HepG2 (cell line): ENCODE data around the gene CARHSP1. TPM values are rescaled to one million over a fixed set of nuclear protein-coding genes. Genes with fewer than 3 reads are reported as not detected.
A peak's percentile ranks its signal among the peaks of the same experiment; 100 is the strongest.

Source experiments
- ATAC-seq: fragments of 200-7000 bp; cut with Tn5 transposase; 3 replicates; pipeline ENCODE4 v1.9.1; 2020; ENCODE audit warnings: mild to moderate bottlenecking, moderate library complexity
- BruUV-seq: library from RNA; stranded (reverse); fragments of 400-500 nt; replicated peaks from 2 replicates; lab custom pipeline; 2021; lab: Mats Ljungman, UMichigan
- CTCF ChIA-PET: fragments of 300-600 bp; formaldehyde crosslinking; extraction: SDS; loops from one replicate; lab custom pipeline; 2021; ENCODE audit warnings: low total read pairs, inconsistent platforms, low intra/inter-chr PET ratio; lab: Yijun Ruan, JAX
- POLR2A ChIA-PET: fragments of 350-600 bp; sonication (Branson Sonifier 250); formaldehyde crosslinking; loops from one replicate; lab custom pipeline; 2020; ENCODE audit warnings: antibody characterized with exemption, inconsistent platforms; lab: Yijun Ruan, JAX
- DNase-seq: peaks from one replicate; pipeline ENCODE4 v3.0.0-alpha.2; 2015; ENCODE audit warnings: low spot score
- FAIRE-seq: peaks from 3 replicates; lab custom pipeline; 2011; peaks lifted over from hg19 to GRCh38; lab: Jason Lieb, UNC
- H2AFZ ChIP-seq: one replicate; pipeline ENCODE4 v1.6.1; 2011; ENCODE audit warnings: low read length, inconsistent platforms
- H3K27ac ChIP-seq: fragments of 300-600 bp; 3 replicates; pipeline ENCODE4 v1.8.0; 2011; ENCODE audit warnings: mixed run types, mild to moderate bottlenecking, mixed read lengths, low read length, inconsistent platforms; ENCODE audit not compliant: insufficient read depth; ENCODE audit errors: extremely low read length
- H3K27me3 ChIP-seq, 2 experiments: fragments of 200-600 bp in 1 of 2; 2 replicates in 1 of 2; 3 replicates in 1 of 2; pipeline versions ENCODE4 v1.6.0 to v1.8.0; 2011; ENCODE audit warnings: low read length in 2 of 2, mild to moderate bottlenecking in 2 of 2, moderate library complexity in 2 of 2, inconsistent platforms in 1 of 2; ENCODE audit not compliant: insufficient read depth in 2 of 2, control insufficient read depth in 1 of 2
- H3K36me3 ChIP-seq, 2 experiments: fragments of 200-600 bp in 1 of 2; replicated peaks in 1 of 2; 2 replicates in 1 of 2; 3 replicates in 1 of 2; pipeline versions ENCODE4 v1.5.1 to v1.8.0; 2011; ENCODE audit warnings: low read length in 2 of 2, inconsistent platforms in 1 of 2; ENCODE audit not compliant: insufficient read depth in 2 of 2, control insufficient read depth in 1 of 2
- H3K4me1 ChIP-seq: 2 replicates; pipeline ENCODE4 v1.5.1; 2012; ENCODE audit warnings: low read length, inconsistent platforms; ENCODE audit not compliant: insufficient read depth
- H3K4me2 ChIP-seq: 2 replicates; pipeline ENCODE4 v1.6.0; 2011; ENCODE audit warnings: low read depth, low read length, inconsistent platforms
- H3K4me3 ChIP-seq, 3 experiments: fragments of 200-600 bp in 1 of 3; sonication (generic), shearing (Covaris generic) in 1 of 3; replicated peaks in 1 of 3; 2 replicates each; pipeline ENCODE4 v1.5.1; 2011 to 2016; ENCODE audit warnings: low read length in 3 of 3, inconsistent platforms in 2 of 3, low read depth in 2 of 3, mild to moderate bottlenecking in 2 of 3, control low read depth in 1 of 3, mixed read lengths in 1 of 3; ENCODE audit not compliant: insufficient read depth in 1 of 3
- H3K79me2 ChIP-seq: one replicate; pipeline ENCODE4 v1.6.1; 2011; ENCODE audit warnings: low read length, inconsistent platforms; ENCODE audit not compliant: insufficient read depth
- H3K9ac ChIP-seq: 2 replicates; pipeline ENCODE4 v1.6.0; 2011; ENCODE audit warnings: mild to moderate bottlenecking, low read depth, low read length, inconsistent platforms; ENCODE audit not compliant: insufficient read depth
- H3K9me3 ChIP-seq: 2 replicates; pipeline ENCODE4 v1.5.1; 2012; ENCODE audit warnings: mild to moderate bottlenecking, low read length
- H4K20me1 ChIP-seq: 2 replicates; pipeline ENCODE4 v1.6.0; 2011; ENCODE audit warnings: inconsistent platforms, mild to moderate bottlenecking, low read length, moderate library complexity; ENCODE audit not compliant: insufficient read depth
- EED ChIP-seq: sonication (generic); formaldehyde crosslinking; IDR thresholded peaks from 2 replicates; pipeline ENCODE4 v1.5.0; 2020; ENCODE audit warnings: mild to moderate bottlenecking, missing genetic modification reagents
- REXO4 ChIP-seq: sonication (generic); formaldehyde crosslinking; IDR thresholded peaks from 2 replicates; pipeline ENCODE4 v1.8.0; 2022; ENCODE audit warnings: missing genetic modification reagents, mild to moderate bottlenecking, borderline replicate concordance
- ZFP91 ChIP-seq: sonication (generic); formaldehyde crosslinking; IDR thresholded peaks from 2 replicates; pipeline ENCODE4 v1.9.0; 2022; ENCODE audit warnings: missing genetic modification reagents, mild to moderate bottlenecking, borderline replicate concordance
- ZNF136 ChIP-seq: sonication (generic); formaldehyde crosslinking; IDR thresholded peaks from 2 replicates; pipeline ENCODE4 v1.8.1; 2022; ENCODE audit warnings: low read depth, mild to moderate bottlenecking, moderate library complexity, missing genetic modification reagents
- ZNF263 ChIP-seq: sonication (generic); formaldehyde crosslinking; IDR thresholded peaks from 2 replicates; pipeline ENCODE4 v1.4.0; 2020; ENCODE audit warnings: missing genetic modification reagents
- ZNF407 ChIP-seq: sonication (generic); formaldehyde crosslinking; IDR thresholded peaks from one replicate; pipeline ENCODE4 v1.5.1; 2020; ENCODE audit warnings: mild to moderate bottlenecking, missing genetic modification reagents; ENCODE audit errors: not compliant biosample characterization
- WGBS: methylation state at CpG from one replicate; pipeline ENCODE4 v1.1.6; 2017; ENCODE audit warnings: low lambda C conversion rate; 5-methylcytosine and 5-hydroxymethylcytosine counted together
- in situ Hi-C: cut with HindIII; loops from 2 replicates; pipeline ENCODE4 v1.10.0; 2017; ENCODE audit warnings: low pct_unique_long_range_greater_than_20kb; ENCODE audit not compliant: extremely low pct_ligation_motif_present
- intact Hi-C: fragments of 100-400 bp; cut with micrococcal nuclease; formaldehyde crosslinking; loops from one replicate; pipeline ENCODE4 v1.10.0; 2022; ENCODE audit not compliant: unreplicated experiment
- polyA plus RNA-seq, 8 experiments: library from polyadenylated mRNA; depleted of rRNA in 3 of 8; stranded (reverse) in 7 of 8; unstranded in 1 of 8; fragments of >200 nt; fragmentation: Illumina TruSeq in 4 of 8; extraction: Trizol in 4 of 8; gene quantifications; 2 replicates each; pipeline versions ENCODE4 v1.2.1 to v1.2.3, GENCODE V29; 2011 to 2016; ENCODE audit warnings: low read depth in 4 of 8, missing spikeins in 1 of 8, mixed read lengths in 1 of 8; ENCODE audit not compliant: insufficient read depth in 1 of 8
- total RNA-seq, 5 experiments: library from RNA; depleted of rRNA; stranded (reverse); fragments of >200 nt; fragmentation: Illumina TruSeq; extraction: Trizol; gene quantifications; 2 replicates each; pipeline ENCODE4 v1.2.3, GENCODE V29; 2016; ENCODE audit warnings: low read depth in 1 of 5
- TF ChIP-seq, protein P1 (sequence below): IDR thresholded peaks from 2 replicates; pipeline ENCODE4 v1.6.1; 2016; ENCODE audit warnings: missing compliant biosample characterization, missing genetic modification reagents, borderline replicate concordance

The CARHSP1 gene
- total and polyA plus RNA-seq, 2 of the 13 experiments (the other 11 are each of a cell fraction or from before 2014, with no cell fraction given): 173 to 345 TPM

GRCh38 chr16:8882725-8883377 lies 14.0 kb upstream of the CARHSP1 start:
- Histone ChIP-seq H3K36me3 (peaks cover 0 to 3% of the 10 kb centered on the region in 2 experiments; a peak in 1 of 5 replicates), H3K79me2 (no peaks in the 10 kb centered on the region), H3K9ac (no peak overlapping the region), H2AFZ (no peak overlapping the region), H3K27me3 (peaks cover 0 to 6% of the 10 kb centered on the region in 2 experiments; a peak in 2 of 5 replicates), H3K9me3 (no peaks in the 10 kb centered on the region), H3K4me2 (no peak overlapping the region), H4K20me1 (no peaks in the 10 kb centered on the region), H3K4me1 (peaks cover 89% of the 10 kb centered on the region), H3K27ac (no peak overlapping the region), H3K4me3 (no peak overlapping the region)
- in situ Hi-C loops (loop anchor here (5.0 to 25.0 kb wide), 2 partner anchors 221 to 316 kb away; partner anchors contain the start of gene ABAT), intact Hi-C loops (loop anchor here (5.0 kb wide), 3 partner anchors 66 to 209 kb away; partner anchors contain the start of gene HAPSTR1)
- ATAC-seq (no peak), FAIRE-seq (no peak), DNase-seq (no peak)
- no TSS peak for BruUV-seq
- CTCF ChIA-PET: no interaction called here
- TF ChIP-seq REXO4 (CRISPR knock-in tag) (no peak), EED (CRISPR knock-in tag) (0 out of 2 replicates have a peak, but pooled peaks have one; percentile 44), ZNF136 (CRISPR knock-in tag) (no peak), ZNF263 (peak; percentile 94), ZFP91 (CRISPR knock-in tag) (peak; percentile 35; the same call in 1 of the 2 replicates), ZNF407 (CRISPR knock-in tag) (no peak)
- TF ChIP-seq, protein P1, sequence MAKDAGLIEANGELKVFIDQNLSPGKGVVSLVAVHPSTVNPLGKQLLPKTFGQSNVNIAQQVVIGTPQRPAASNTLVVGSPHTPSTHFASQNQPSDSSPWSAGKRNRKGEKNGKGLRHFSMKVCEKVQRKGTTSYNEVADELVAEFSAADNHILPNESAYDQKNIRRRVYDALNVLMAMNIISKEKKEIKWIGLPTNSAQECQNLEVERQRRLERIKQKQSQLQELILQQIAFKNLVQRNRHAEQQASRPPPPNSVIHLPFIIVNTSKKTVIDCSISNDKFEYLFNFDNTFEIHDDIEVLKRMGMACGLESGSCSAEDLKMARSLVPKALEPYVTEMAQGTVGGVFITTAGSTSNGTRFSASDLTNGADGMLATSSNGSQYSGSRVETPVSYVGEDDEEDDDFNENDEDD (CRISPR knock-in tag): no peak
- WGBS: 78% methylated on average over 17 of the region's 17 CpGs
- POLR2A ChIA-PET: interaction anchor here (14.5 kb wide), 1 partner anchor 15 kb away, joined by 235 read pairs; the partner anchor contains the start of gene CARHSP1
